B cell (primary cell): ENCODE measurements around the gene SLC4A2. TPM values are rescaled to one million over a fixed set of nuclear protein-coding genes. Genes with fewer than 3 reads are reported as not detected.

Source experiments
- ATAC-seq: fragments of 200-7000 bp; cut with Tn5 transposase; one replicate; pipeline ENCODE4 v1.10.0; 2021; ENCODE audit warnings: low read depth, mild to moderate bottlenecking, moderate number of reproducible peaks, moderate library complexity
- CTCF ChIA-PET: fragments of 350-600 bp; sonication (Branson Sonifier 250); formaldehyde crosslinking; loops from one replicate; lab custom pipeline; 2021; ENCODE audit warnings: antibody characterized with exemption, inconsistent platforms; lab: Charles Lee
- POLR2A ChIA-PET: fragments of 350-600 bp; sonication (Branson Sonifier 250); formaldehyde crosslinking; loops from one replicate; lab custom pipeline; 2021; ENCODE audit warnings: antibody characterized with exemption; lab: Charles Lee
- DNase-seq: peaks from one replicate; pipeline ENCODE4 v3.0.0; 2013
- H2AFZ ChIP-seq: 2 replicates; pipeline ENCODE4 v1.6.1; 2012; ENCODE audit warnings: mild to moderate bottlenecking, low read depth, low read length; ENCODE audit not compliant: insufficient read depth, poor library complexity, severe bottlenecking
- H3K27ac ChIP-seq, 2 donors: 1 replicate in 1 of 2; 2 replicates in 1 of 2; pipeline ENCODE4 v1.5.1; 2012 to 2013; ENCODE audit warnings: low read length in 2 of 2, mild to moderate bottlenecking in 2 of 2, moderate library complexity in 1 of 2
- H3K27me3 ChIP-seq, 4 experiments: fragments of 200-600 bp in 1 of 4; sonication (generic) in 1 of 4; replicated peaks in 1 of 4; 1 replicate in 2 of 4; 2 replicates in 2 of 4; pipeline versions ENCODE4 v1.6.1 to v1.7.0; 2013 to 2016; ENCODE audit warnings: low read length in 3 of 4, mild to moderate bottlenecking in 2 of 4, mixed read lengths in 1 of 4, moderate library complexity in 1 of 4; ENCODE audit not compliant: insufficient read depth in 4 of 4, control insufficient read depth in 3 of 4; ENCODE audit errors: control extremely low read depth in 1 of 4
- H3K36me3 ChIP-seq, 2 experiments: replicated peaks in 1 of 2; 1 replicate in 1 of 2; 2 replicates in 1 of 2; pipeline versions ENCODE4 v1.6.1 to v1.7.1; 2013; ENCODE audit warnings: low read length in 1 of 2; ENCODE audit not compliant: insufficient read depth in 2 of 2, control insufficient read depth in 1 of 2; ENCODE audit errors: control extremely low read depth in 1 of 2, extremely low read depth in 1 of 2
- H3K4me1 ChIP-seq, 2 donors: fragments of 200-600 bp in 1 of 2; sonication (generic) in 1 of 2; 1 replicate in 1 of 2; 2 replicates in 1 of 2; pipeline versions ENCODE4 v1.5.1 to v1.6.1; 2013 to 2017; ENCODE audit warnings: low read length in 2 of 2; ENCODE audit not compliant: control insufficient read depth in 2 of 2, insufficient read depth in 2 of 2
- H3K4me2 ChIP-seq: replicated peaks from 2 replicates; pipeline ENCODE3; 2012; ENCODE audit warnings: mild to moderate bottlenecking, low read depth, low read length; ENCODE audit not compliant: poor library complexity, severe bottlenecking
- H3K4me3 ChIP-seq, 5 experiments: fragments of 200-600 bp in 1 of 5; sonication (generic) in 1 of 5; 1 replicate in 3 of 5; 2 replicates in 2 of 5; pipeline versions ENCODE4 v1.5.1 to v1.7.0; 2011 to 2016; ENCODE audit warnings: low read length in 4 of 5, mild to moderate bottlenecking in 4 of 5, low read depth in 2 of 5, control low read depth in 1 of 5, moderate library complexity in 1 of 5; ENCODE audit not compliant: insufficient read depth in 1 of 5; ENCODE audit errors: control extremely low read depth in 1 of 5, extremely low read depth in 1 of 5
- H3K79me2 ChIP-seq: fragments of 200-600 bp; sonication (generic); one replicate; pipeline ENCODE4 v1.6.0; 2016; ENCODE audit warnings: low read length; ENCODE audit not compliant: control insufficient read depth, insufficient read depth
- H3K9ac ChIP-seq: fragments of 200-600 bp; sonication (generic); 2 replicates; pipeline ENCODE4 v1.6.1; 2017; ENCODE audit warnings: mild to moderate bottlenecking, low read length, moderate library complexity
- H3K9me3 ChIP-seq, 3 donors: one replicate each; pipeline versions ENCODE4 v1.6.1 to v1.7.1; 2013; ENCODE audit warnings: low read length in 2 of 3; ENCODE audit not compliant: control insufficient read depth in 2 of 3, insufficient read depth in 1 of 3; ENCODE audit errors: control extremely low read depth in 1 of 3
- H4K20me1 ChIP-seq: 2 replicates; pipeline ENCODE4 v1.6.0; 2012; ENCODE audit warnings: mild to moderate bottlenecking, low read length; ENCODE audit not compliant: insufficient read depth, control insufficient read depth, poor library complexity, severe bottlenecking
- H3K27ac Mint-ChIP-seq: one replicate; pipeline ENCODE4 v1.8.0; 2021; ENCODE audit warnings: mixed read lengths
- H3K27me3 Mint-ChIP-seq: one replicate; pipeline ENCODE4 v1.8.0; 2021; ENCODE audit warnings: mixed read lengths
- H3K4me1 Mint-ChIP-seq: one replicate; pipeline ENCODE4 v1.8.0; 2021; ENCODE audit warnings: mixed read lengths
- H3K4me3 Mint-ChIP-seq: one replicate; pipeline ENCODE4 v1.8.0; 2021; ENCODE audit warnings: mixed read lengths
- H3K9me3 Mint-ChIP-seq: one replicate; pipeline ENCODE4 v1.8.0; 2022; ENCODE audit warnings: mixed read lengths; ENCODE audit not compliant: insufficient read depth
- EZH2 ChIP-seq: IDR thresholded peaks from 2 replicates; pipeline ENCODE4 v1.6.1; 2012; ENCODE audit warnings: borderline replicate concordance, low read depth, mild to moderate bottlenecking, moderate library complexity, low read length; ENCODE audit not compliant: insufficient read depth, poor library complexity, severe bottlenecking
- WGBS: methylation state at CpG from one replicate; pipeline ENCODE4 v1.1.5; 2013; ENCODE audit warnings: missing lambda C conversion rate; ENCODE audit not compliant: insufficient coverage; 5-methylcytosine and 5-hydroxymethylcytosine counted together
- intact Hi-C: fragments of 100-400 bp; cut with micrococcal nuclease; formaldehyde crosslinking; loops from one replicate; pipeline ENCODE4 v1.10.0; 2022
- polyA plus RNA-seq: library from polyadenylated mRNA; depleted of rRNA; stranded (reverse); fragments of >200 nt; gene quantifications from 2 replicates; pipeline ENCODE4 v1.2.3, GENCODE V29; 2012
- total RNA-seq, 2 donors: library from RNA; stranded (reverse); fragments of 120-200 nt in 1 of 2; gene quantifications; 1 replicate in 1 of 2; 2 replicates in 1 of 2; pipeline versions ENCODE4 v1.2.3 to v1.2.4, GENCODE V29; 2013 to 2022
- TF ChIP-seq, protein P1 (sequence below): fragments of 200-600 bp; IDR thresholded peaks from one replicate; pipeline ENCODE4 v1.8.0; 2022; ENCODE audit warnings: antibody characterized with exemption, mild to moderate bottlenecking

The SLC4A2 gene
- total and polyA plus RNA-seq, 2 donors (not counting 1 experiment from before 2014, with no cell fraction given): 82.8 to 113 TPM

DNA sequence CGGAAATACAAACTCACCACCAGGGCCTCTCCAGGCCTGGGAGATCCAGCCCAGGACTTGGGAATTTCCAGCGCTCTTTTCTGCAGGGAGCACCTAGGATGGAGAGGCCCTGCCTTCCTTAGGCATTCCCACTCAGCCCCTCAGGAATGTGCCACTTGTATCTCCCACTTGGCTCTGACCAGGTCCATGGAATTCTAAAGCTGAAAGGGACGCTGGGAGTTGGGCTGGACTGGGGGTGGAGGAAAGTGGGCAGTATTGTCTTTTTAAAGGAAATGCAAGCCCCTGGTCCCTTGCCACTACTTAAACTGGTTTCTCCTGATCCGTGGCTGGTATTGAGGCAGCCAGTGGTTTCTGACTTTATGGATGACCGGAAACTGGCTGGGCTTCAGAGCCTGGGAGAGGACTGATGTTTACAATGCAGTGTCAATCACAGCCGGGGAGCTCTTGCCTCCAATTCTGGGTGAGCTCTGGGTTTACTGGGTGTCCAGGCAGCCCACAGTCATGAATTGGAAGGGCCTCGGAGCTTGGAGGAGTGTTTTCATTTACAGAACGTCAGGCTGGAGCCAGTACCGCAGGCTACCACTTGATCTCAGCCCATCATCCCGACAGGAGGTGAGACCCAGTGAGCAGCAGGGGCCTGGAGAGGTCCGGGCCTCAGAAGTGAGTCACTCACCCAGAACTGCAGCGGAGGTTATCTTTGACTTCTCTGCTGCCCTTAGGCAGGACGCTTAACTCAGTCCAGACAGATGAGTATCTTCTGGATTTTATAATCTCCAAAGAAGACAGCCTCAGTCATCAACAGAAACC, 54.2 kb downstream of the SLC4A2 start:
- Histone ChIP-seq H3K9me3 (no peaks in the 10 kb centered on the region), H2AFZ (no peak overlapping the region), H3K27me3 (peaks cover 0 to 34% (median 8%) of the 10 kb centered on the region in 4 experiments), H3K4me1 (peaks cover 0 to 6% of the 10 kb centered on the region in 2 donors), H4K20me1 (peaks cover 6% of the 10 kb centered on the region), H3K27ac (no peak overlapping the region), H3K79me2 (no peaks in the 10 kb centered on the region), H3K9ac (no peak overlapping the region), H3K4me2 (no peak overlapping the region), H3K36me3 (no peaks in the 10 kb centered on the region), H3K4me3 (no peak overlapping the region)
- H3K4me3 Mint-ChIP-seq: peak overlapping the region; percentile 39
- ChIA-PET CTCF (interaction anchor here (0.5 to 6.9 kb wide), 9 partner anchors 10 to 216 kb away, joined by 3 to 44 read pairs (median 3); no protein-coding TSS in a partner anchor), POLR2A (no interaction called here)
- no peak overlapping the region for H3K27ac Mint-ChIP-seq
- intact Hi-C loops: no loop called here
- no peaks in the 10 kb centered on the region for H3K9me3 Mint-ChIP-seq
- ATAC-seq (no peak), DNase-seq (no peak)
- 97% methylated on average over 13 of the region's 13 CpGs for WGBS
- peaks cover 20% of the 10 kb centered on the region for H3K27me3 Mint-ChIP-seq
- TF ChIP-seq, protein P1, sequence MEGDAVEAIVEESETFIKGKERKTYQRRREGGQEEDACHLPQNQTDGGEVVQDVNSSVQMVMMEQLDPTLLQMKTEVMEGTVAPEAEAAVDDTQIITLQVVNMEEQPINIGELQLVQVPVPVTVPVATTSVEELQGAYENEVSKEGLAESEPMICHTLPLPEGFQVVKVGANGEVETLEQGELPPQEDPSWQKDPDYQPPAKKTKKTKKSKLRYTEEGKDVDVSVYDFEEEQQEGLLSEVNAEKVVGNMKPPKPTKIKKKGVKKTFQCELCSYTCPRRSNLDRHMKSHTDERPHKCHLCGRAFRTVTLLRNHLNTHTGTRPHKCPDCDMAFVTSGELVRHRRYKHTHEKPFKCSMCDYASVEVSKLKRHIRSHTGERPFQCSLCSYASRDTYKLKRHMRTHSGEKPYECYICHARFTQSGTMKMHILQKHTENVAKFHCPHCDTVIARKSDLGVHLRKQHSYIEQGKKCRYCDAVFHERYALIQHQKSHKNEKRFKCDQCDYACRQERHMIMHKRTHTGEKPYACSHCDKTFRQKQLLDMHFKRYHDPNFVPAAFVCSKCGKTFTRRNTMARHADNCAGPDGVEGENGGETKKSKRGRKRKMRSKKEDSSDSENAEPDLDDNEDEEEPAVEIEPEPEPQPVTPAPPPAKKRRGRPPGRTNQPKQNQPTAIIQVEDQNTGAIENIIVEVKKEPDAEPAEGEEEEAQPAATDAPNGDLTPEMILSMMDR: no peak
- TF ChIP-seq EZH2: no peak
- H3K4me1 Mint-ChIP-seq: peaks cover 7% of the 10 kb centered on the region
